ENCODE results near the gene CFAP251.

GRCh38 chr12:121888083-121888477 is 30.3 kb upstream of the CFAP251 start:
- TF ChIP-seq CTCF (IDR thresholded peaks at IDR 0.05; ENCODE audit: insufficient read depth, low read depth, low read length): no peak
- TF ChIP-seq EZH2 (IDR thresholded peaks at IDR 0.05; ENCODE audit: insufficient read depth, low read length): no peak

Data from astrocyte (in vitro differentiated cells and primary cell).